HG02852 (cell line): ENCODE results near the gene PTPMT1.
"Not testable (repeated sequence)": the region's sequence is repeated elsewhere in the genome, so short reads cannot be mapped to it uniquely, and the experiment has no call there.

ENCODE experiments used
- ATAC-seq: cut with Tn5 transposase; IDR thresholded peaks from one replicate; pipeline ENCODE4 v1.9.1; 2021; ENCODE audit warnings: mild to moderate bottlenecking, moderate library complexity; ENCODE audit not compliant: unreplicated experiment

Gene PTPMT1

DNA sequence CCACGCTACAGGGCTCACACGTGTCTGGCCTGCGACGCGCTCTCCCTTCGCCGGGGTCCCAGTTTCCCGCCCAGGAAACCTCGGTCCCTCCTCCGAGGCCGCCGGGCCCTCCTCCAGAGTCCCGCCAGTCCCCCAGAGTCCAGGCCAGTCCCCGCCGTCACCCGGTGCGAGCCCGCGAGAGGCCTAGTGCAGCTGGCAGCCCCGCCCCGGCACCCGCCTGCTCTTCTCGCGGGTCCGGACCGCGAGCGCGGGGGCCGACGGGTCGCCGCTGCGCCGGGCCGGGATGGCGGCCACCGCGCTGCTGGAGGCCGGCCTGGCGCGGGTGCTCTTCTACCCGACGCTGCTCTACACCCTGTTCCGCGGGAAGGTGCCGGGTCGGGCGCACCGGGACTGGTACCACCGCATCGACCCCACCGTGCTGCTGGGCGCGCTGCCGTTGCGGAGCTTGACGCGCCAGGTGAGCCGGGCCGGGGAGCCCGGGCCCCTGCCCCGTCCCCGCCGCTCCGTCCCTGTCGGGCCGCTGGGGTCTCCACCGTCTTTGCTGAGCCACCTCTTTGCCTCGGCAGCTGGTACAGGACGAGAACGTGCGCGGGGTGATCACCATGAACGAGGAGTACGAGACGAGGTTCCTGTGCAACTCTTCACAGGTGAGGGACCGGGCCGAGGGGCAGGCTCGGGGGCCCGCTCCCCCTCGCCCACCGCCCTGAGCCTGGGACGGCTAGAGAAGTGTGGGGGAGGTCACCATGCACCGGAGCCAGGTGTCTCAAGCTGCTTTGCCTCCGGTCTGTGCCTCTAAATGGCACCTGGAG is at the start of gene PTPMT1:
Gene PTPMT1, plus strand, starts transcription at position 260 of the 809 bp plus-strand sequence. Its CDS starts 24 bp downstream, at position 284.
- peak; percentile 85 for ATAC-seq

- no peak for ATAC-seq
Measured at GRCh38 chr11:47516155-47516554, 49.2 kb upstream of the PTPMT1 start.

GRCh38 chr11:47516984-47517853 is 48.2 kb upstream of the PTPMT1 start:
- ATAC-seq = no peak

- ATAC-seq = no peak
Measured at GRCh38 chr11:47518212-47518964, 47.0 kb upstream of the PTPMT1 start.

- ATAC-seq = peak; percentile 46
Measured at GRCh38 chr11:47523490-47524225, 41.7 kb upstream of the PTPMT1 start.

- ATAC-seq = no peak
Measured at GRCh38 chr11:47524291-47524874, 41.0 kb upstream of the PTPMT1 start.

GRCh38 chr11:47526032-47526431 is 39.4 kb upstream of the PTPMT1 start:
- ATAC-seq = not testable (repeated sequence)

DNA sequence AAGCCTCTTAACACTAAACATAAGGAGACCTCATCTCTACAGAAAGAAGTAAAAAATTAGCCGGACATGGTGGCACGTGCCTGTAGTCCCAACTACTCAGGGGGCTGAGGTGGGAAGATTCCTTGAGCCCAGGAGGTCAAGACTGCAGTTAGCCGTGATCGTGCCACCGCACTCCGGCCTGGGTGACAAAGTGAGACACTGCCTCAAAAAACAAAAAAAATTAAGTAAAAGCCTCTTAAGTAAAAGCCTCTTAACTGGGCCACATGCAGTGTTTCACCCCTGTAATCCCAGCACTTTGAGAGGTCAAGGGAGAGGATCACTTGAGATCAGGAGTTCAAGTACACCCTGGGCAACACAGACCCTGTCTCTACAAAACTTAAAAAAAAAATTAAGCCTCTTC is 38.2 kb upstream of the PTPMT1 start:
- ATAC-seq = no peak

- no peak for ATAC-seq
Measured at GRCh38 chr11:47529951-47530350, 35.4 kb upstream of the PTPMT1 start.

DNA sequence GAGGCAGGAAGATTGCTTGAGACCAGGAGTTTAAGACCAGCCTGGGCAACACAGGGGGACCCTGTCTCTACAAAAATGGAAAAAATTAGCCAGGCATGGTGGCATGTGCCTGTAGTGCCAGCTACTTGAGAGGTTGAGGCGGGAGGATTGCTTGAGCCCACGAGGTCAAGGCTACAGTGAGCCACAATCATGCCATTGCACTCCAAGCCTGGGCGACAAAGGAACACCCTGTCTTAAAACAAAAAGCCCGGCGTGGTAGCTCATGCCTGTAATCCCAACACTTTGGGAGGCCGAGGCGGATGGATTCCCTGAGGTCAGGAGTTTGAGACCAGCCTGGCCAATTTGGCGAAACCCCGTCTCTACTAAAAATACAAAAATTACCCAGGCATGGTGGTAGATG is 34.7 kb upstream of the PTPMT1 start:
- ATAC-seq = not testable (repeated sequence)

- ATAC-seq = no peak
Measured at GRCh38 chr11:47531666-47532065, 33.7 kb upstream of the PTPMT1 start.

DNA sequence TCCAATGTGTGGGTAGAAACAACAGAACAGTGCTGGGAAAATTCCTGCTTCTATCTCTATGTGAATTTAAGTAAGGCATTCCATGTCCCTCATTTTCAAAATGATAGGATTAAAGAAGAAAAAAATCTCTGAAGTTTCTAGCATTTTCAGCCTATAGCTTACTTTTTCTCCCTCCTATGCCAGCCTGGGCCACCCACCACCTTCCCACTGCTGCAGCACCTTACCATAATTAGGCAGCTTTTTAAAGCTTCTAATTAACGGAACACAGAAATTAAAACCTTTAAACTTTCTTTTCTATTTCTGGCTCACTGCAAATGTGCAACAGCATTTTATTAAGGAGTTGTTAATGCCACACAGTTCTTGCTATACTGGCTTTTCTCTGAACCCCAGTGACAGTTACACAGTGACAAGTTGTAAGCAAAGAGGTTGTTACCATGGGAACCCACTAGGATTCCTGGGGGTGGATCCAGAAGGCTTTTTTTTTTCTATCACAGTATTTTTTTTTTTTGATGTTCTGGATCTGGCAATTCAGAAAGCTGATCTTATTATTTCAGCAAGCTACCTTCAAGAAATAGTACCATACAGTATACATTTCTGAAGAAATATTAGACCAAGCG is 32.7 kb upstream of the PTPMT1 start:
- ATAC-seq = no peak

DNA sequence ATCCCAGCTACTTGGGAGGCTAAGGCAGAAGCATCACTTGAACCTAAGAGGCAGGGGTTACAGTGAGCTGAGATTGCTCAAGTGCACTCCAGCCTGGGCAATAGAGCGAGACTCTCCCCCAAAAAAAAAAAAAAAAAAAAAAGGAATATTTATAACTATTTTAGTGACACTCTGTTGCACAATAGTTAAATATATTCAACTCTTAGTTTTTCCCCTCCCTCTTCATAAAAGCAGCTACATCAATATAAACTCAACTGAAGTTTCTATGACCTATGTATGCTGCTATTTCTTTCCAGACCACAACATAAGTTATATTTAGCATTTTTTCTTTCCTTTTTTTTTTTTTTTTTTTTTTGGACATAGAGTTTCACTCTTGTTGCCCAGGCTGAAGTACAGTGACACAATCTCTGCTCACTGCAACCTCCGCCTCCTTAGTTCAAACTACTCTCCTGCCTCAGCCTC is 31.7 kb upstream of the PTPMT1 start:
- ATAC-seq = no peak

- ATAC-seq = no peak
Measured at GRCh38 chr11:47534704-47535251, 30.6 kb upstream of the PTPMT1 start.

DNA sequence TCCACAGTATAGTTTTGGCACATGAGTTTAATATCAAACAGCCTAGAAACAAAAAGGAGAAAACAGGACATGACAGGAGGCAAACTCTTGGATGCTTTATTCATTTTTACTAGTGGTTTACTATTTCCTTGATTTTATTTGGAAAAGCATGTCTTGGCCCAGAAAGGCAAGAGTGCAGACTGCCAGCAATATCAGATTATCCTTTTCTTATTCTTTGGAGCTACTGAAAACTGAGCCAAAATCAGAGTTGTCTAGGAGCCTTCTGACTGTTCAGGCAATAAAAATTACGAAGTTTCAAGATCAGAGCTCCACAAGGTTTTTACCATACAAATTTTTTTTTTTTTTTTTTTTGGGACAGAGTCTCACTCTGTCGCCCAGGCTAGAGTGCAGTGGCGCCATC is 28.5 kb upstream of the PTPMT1 start:
- no peak for ATAC-seq

GRCh38 chr11:47538741-47539565 is 26.4 kb upstream of the PTPMT1 start:
- no peak for ATAC-seq

DNA sequence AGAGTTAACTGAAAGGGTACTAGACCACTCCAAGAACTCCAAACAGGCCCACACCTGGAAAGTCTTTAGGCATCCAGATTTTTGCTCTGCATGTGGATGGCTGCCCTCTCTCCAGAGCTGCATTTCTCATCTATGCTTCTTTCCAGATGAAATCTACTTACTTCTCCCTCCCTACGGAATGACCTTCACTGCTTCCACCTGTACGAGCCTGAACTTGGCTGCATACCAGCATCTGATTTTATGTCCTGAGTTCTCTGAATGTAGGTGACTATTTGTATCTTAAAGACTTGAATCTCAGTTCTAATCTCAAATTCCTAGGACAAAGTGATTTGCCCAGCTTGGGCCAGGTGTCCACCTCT is 25.7 kb upstream of the PTPMT1 start:
- no peak for ATAC-seq

- ATAC-seq = no peak
Measured at GRCh38 chr11:47541070-47541469, 24.3 kb upstream of the PTPMT1 start.
